Coronary artery (tissue), 2 donors: ENCODE data around the gene IQGAP2.
"Not testable (repeated sequence)": the region's sequence is repeated elsewhere in the genome, so short reads cannot be mapped to it uniquely, and the experiment has no call there.

Experiments
- DNase-seq: peaks from one replicate; pipeline ENCODE4 v3.0.0-alpha.2; 2017; ENCODE audit warnings: low spot score
- H3K27ac ChIP-seq, 2 donors: fragments of 200-600 bp; sonication (generic); one replicate each; pipeline ENCODE4 v1.5.1; 2016 to 2019
- H3K4me3 ChIP-seq: fragments of 200-600 bp; sonication (generic); 2 replicates; pipeline ENCODE4 v1.5.1; 2016; ENCODE audit warnings: mild to moderate bottlenecking, moderate library complexity
- CTCF ChIP-seq: fragments of 200-600 bp; sonication (generic); IDR thresholded peaks from one replicate; pipeline ENCODE4 v1.5.1; 2019; ENCODE audit warnings: antibody characterized with exemption

The IQGAP2 gene

GRCh38 chr5:76514292-76514691, 111.2 kb downstream of the IQGAP2 start:
- DNase-seq, result no peak
- Histone ChIP-seq H3K4me3 (no peak overlapping the region), H3K27ac (no peak overlapping the region)
- TF ChIP-seq CTCF, result no peak

GRCh38 chr5:76514713-76515112, 111.6 kb downstream of the IQGAP2 start:
- TF ChIP-seq CTCF, result no peak
- no peak for DNase-seq
- Histone ChIP-seq H3K27ac (no peak overlapping the region), H3K4me3 (no peak overlapping the region)

- DNase-seq, result no peak
- Histone ChIP-seq H3K4me3 (no peak overlapping the region), H3K27ac (no peak overlapping the region)
- no peak for TF ChIP-seq CTCF
Measured at GRCh38 chr5:76517334-76517733, 114.2 kb downstream of the IQGAP2 start.

- not testable (repeated sequence) for DNase-seq, H3K4me3 ChIP-seq, H3K27ac ChIP-seq
Measured at GRCh38 chr5:76518246-76518645, 115.2 kb downstream of the IQGAP2 start.

GRCh38 chr5:76521240-76521758, 118.2 kb downstream of the IQGAP2 start:
- H3K27ac ChIP-seq, result no peak overlapping the region
- TF ChIP-seq CTCF, result no peak
- no peak overlapping the region for H3K4me3 ChIP-seq
- DNase-seq, result no peak

GRCh38 chr5:76522103-76522935, 119.2 kb downstream of the IQGAP2 start:
- Histone ChIP-seq H3K27ac (peak overlapping the region in 1 of 2 donors; percentile 21), H3K4me3 (no peak overlapping the region)
- TF ChIP-seq CTCF, result no peak
- DNase-seq, result no peak

- Histone ChIP-seq H3K27ac (peak overlapping the region in 1 of 2 donors; percentile 24), H3K4me3 (no peak overlapping the region)
- no peak for TF ChIP-seq CTCF
- no peak for DNase-seq
Measured at GRCh38 chr5:76524101-76524835, 121.2 kb downstream of the IQGAP2 start.
